HFFc6 (cell line): Measurements from ENCODE around the gene COPZ1. TPM values are rescaled to one million over a fixed set of nuclear protein-coding genes. Genes with fewer than 3 reads are reported as not detected.
"Not testable (repeated sequence)": the region's sequence is repeated elsewhere in the genome, so short reads cannot be mapped to it uniquely, and the experiment has no call there.

Experiments
- DNase-seq: peaks from one replicate; pipeline ENCODE4 v3.0.0-alpha.2; 2018
- H3K27ac Mint-ChIP-seq: 2 replicates; pipeline ENCODE4 v1.8.0; 2020; ENCODE audit warnings: mild to moderate bottlenecking, mixed read lengths
- H3K27me3 Mint-ChIP-seq: 2 replicates; pipeline ENCODE4 v1.8.0; 2021; ENCODE audit warnings: mild to moderate bottlenecking, moderate library complexity, mixed read lengths; ENCODE audit not compliant: insufficient read depth
- H3K36me3 Mint-ChIP-seq: 2 replicates; pipeline ENCODE4 v1.8.0; 2021; ENCODE audit warnings: low read depth, mixed read lengths
- H3K4me1 Mint-ChIP-seq: 2 replicates; pipeline ENCODE4 v1.8.0; 2020; ENCODE audit warnings: low read depth, mixed read lengths
- H3K4me3 Mint-ChIP-seq: 2 replicates; pipeline ENCODE4 v1.8.0; 2020; ENCODE audit warnings: mild to moderate bottlenecking, moderate library complexity, mixed read lengths
- H3K9me3 Mint-ChIP-seq: 2 replicates; pipeline ENCODE4 v1.8.0; 2020; ENCODE audit warnings: mild to moderate bottlenecking, mixed read lengths
- total RNA-seq, 6 experiments: library from RNA; stranded (reverse); fragmentation: NEBNext Ultra II Directional; extraction: Animal tissue kit (Norgen Biotek cat#: 25700); gene quantifications; 2 replicates in 1 of 6; 3 replicates in 5 of 6; pipeline ENCODE4 v1.2.3, GENCODE V29; 2021
- TF ChIP-seq, protein P1 (sequence below): fragments of 200-600 bp; sonication (generic); IDR thresholded peaks from 2 replicates; pipeline ENCODE4 v1.5.0; 2021; ENCODE audit warnings: antibody characterized with exemption, mild to moderate bottlenecking

COPZ1 gene
- total RNA-seq, 6 experiments from 2014 or later: 178 to 225 (median 200) TPM

DNA sequence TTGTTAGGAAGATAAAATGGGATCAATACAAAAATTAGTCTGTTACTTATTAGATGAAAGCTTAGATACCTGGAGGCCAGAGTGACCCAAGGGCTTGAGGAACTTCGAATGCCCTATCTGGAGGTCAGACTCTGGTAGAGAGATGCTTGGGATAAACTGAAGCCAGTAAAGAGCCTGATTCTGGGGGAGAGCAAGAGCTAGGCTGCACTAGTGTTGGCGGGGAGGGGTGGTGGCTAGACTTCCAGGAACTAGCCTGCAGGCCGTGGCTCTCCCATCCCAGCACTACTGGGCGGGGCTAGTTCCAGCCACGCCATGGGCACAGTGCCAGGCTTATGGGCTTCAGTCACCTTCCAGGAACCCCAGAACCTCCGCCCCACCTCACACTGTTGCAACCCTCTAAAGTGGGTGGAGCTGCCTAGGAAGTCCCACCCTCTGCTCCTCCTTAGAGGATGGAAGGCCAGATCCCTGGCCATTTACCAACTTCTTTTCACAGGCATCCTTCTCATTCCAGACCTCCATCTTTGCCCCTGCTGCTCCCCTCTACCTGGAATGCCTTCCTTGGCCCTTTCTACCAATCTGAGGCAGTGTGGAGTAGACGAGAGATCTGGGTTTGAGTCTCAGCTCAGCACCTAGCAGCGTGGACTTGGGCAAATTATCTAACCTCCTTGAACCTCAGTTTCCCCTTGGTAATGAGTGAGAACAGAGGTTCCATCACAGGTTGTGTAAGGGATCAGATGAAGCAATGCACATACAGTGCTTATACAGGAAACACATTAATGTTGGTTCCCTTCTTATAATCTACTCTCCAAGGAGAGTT lies 17.8 kb upstream of the COPZ1 start:
- no peak for DNase-seq
- Mint-ChIP-seq H3K4me3 (no peak overlapping the region), H3K27ac (no peak overlapping the region), H3K9me3 (no peaks in the 10 kb centered on the region), H3K36me3 (no peaks in the 10 kb centered on the region), H3K4me1 (peaks cover 6% of the 10 kb centered on the region; the same call in 1 of the 2 replicates), H3K27me3 (peaks cover 16% of the 10 kb centered on the region)
- TF ChIP-seq, protein P1, sequence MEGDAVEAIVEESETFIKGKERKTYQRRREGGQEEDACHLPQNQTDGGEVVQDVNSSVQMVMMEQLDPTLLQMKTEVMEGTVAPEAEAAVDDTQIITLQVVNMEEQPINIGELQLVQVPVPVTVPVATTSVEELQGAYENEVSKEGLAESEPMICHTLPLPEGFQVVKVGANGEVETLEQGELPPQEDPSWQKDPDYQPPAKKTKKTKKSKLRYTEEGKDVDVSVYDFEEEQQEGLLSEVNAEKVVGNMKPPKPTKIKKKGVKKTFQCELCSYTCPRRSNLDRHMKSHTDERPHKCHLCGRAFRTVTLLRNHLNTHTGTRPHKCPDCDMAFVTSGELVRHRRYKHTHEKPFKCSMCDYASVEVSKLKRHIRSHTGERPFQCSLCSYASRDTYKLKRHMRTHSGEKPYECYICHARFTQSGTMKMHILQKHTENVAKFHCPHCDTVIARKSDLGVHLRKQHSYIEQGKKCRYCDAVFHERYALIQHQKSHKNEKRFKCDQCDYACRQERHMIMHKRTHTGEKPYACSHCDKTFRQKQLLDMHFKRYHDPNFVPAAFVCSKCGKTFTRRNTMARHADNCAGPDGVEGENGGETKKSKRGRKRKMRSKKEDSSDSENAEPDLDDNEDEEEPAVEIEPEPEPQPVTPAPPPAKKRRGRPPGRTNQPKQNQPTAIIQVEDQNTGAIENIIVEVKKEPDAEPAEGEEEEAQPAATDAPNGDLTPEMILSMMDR: no peak

GRCh38 chr12:54311051-54311450 lies 13.9 kb upstream of the COPZ1 start:
- TF ChIP-seq, protein P1: no peak
- H3K4me1 Mint-ChIP-seq: no peaks in the 10 kb centered on the region
- H3K4me3 Mint-ChIP-seq: no peak overlapping the region
- no peak overlapping the region for H3K27ac Mint-ChIP-seq
- no peaks in the 10 kb centered on the region for H3K36me3 Mint-ChIP-seq
- no peak for DNase-seq
- H3K27me3 Mint-ChIP-seq: peaks cover 4% of the 10 kb centered on the region
- H3K9me3 Mint-ChIP-seq: no peaks in the 10 kb centered on the region

GRCh38 chr12:54312309-54312708 lies 12.6 kb upstream of the COPZ1 start:
- not testable (repeated sequence) for DNase-seq, H3K27me3 Mint-ChIP-seq, H3K36me3 Mint-ChIP-seq, H3K9me3 Mint-ChIP-seq, H3K4me3 Mint-ChIP-seq, H3K4me1 Mint-ChIP-seq, H3K27ac Mint-ChIP-seq

DNA sequence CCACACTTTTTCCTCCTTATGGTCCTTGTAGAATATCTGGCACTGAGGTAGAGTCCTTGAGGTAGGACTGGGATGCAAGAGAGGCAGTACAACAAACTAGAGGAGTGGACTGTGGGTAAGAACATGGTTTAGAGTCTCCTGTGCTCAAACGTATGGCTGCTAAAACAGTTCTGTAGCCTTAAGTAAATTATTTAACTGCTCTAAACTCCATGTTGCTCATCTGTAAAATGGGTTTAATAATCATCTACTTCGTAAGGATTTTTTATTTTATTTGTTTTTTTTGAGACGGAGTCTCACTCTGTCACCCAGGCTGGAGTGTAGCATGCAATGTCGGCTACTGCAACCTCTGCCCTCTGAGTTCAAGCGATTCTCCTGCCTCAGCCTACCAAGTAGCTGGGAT lies 3.6 kb upstream of the COPZ1 start:
- no peak overlapping the region for H3K27ac Mint-ChIP-seq
- no peak overlapping the region for H3K4me3 Mint-ChIP-seq
- H3K9me3 Mint-ChIP-seq: no peaks in the 10 kb centered on the region
- TF ChIP-seq, protein P1: no peak
- peaks cover 1% of the 10 kb centered on the region for H3K27me3 Mint-ChIP-seq
- DNase-seq: no peak
- H3K4me1 Mint-ChIP-seq: peaks cover 9% of the 10 kb centered on the region
- H3K36me3 Mint-ChIP-seq: peaks cover 10% of the 10 kb centered on the region

GRCh38 chr12:54325442-54326109 lies 645 bp downstream of the COPZ1 start:
- Mint-ChIP-seq H3K4me1 (peaks cover 45% of the 10 kb centered on the region), H3K27ac (peak overlapping the region; percentile 99), H3K36me3 (peaks cover 13% of the 10 kb centered on the region), H3K4me3 (peak overlapping the region; percentile 97)
- DNase-seq, H3K9me3 Mint-ChIP-seq, H3K27me3 Mint-ChIP-seq: not testable (repeated sequence)

- peak overlapping the region; percentile 65 for H3K4me3 Mint-ChIP-seq
- H3K27me3 Mint-ChIP-seq: no peaks in the 10 kb centered on the region; the same call in 1 of the 2 replicates
- DNase-seq: no peak
- TF ChIP-seq, protein P1: no peak
- H3K4me1 Mint-ChIP-seq: peaks cover 58% of the 10 kb centered on the region
- no peaks in the 10 kb centered on the region for H3K9me3 Mint-ChIP-seq
- H3K36me3 Mint-ChIP-seq: peaks cover 13% of the 10 kb centered on the region
- peak overlapping the region; percentile 61 for H3K27ac Mint-ChIP-seq
These were observed 3.8 kb downstream of the COPZ1 start for GRCh38 chr12:54328595-54329337.
